Endothelial cell of umbilical vein (primary cell): Measurements from ENCODE around the gene CASP7.

ENCODE experiments used
- FOS ChIP-seq: IDR thresholded peaks from 2 replicates; pipeline ENCODE4 v1.6.1; 2011; ENCODE audit warnings: mild to moderate bottlenecking, low read length, moderate library complexity, borderline replicate concordance; ENCODE audit not compliant: insufficient read depth
- MYC ChIP-seq: IDR thresholded peaks from one replicate; pipeline ENCODE4 v1.6.1; 2011; ENCODE audit warnings: mild to moderate bottlenecking, low read depth, low read length
- POLR2A ChIP-seq: IDR thresholded peaks from 2 replicates; pipeline ENCODE4 v1.6.1; 2012; ENCODE audit warnings: low read depth, mild to moderate bottlenecking, control low read depth, low read length
- POLR2AphosphoS5 ChIP-seq: IDR thresholded peaks from 2 replicates; pipeline ENCODE4 v1.6.1; 2012; ENCODE audit warnings: low read depth, mild to moderate bottlenecking, control low read depth, low read length, moderate library complexity; ENCODE audit not compliant: insufficient read depth
- TF ChIP-seq, protein P1 (sequence below), 2 donors: IDR thresholded peaks; 1 replicate in 1 of 2; 2 replicates in 1 of 2; pipeline ENCODE4 v1.5.1; 2011; ENCODE audit warnings: low read length in 2 of 2, mild to moderate bottlenecking in 2 of 2, moderate library complexity in 2 of 2, control low read depth in 1 of 2, inconsistent platforms in 1 of 2, low read depth in 1 of 2; ENCODE audit not compliant: insufficient read depth in 1 of 2; ENCODE audit errors: extremely low read depth in 1 of 2

GRCh38 chr10:113656896-113657295 is 22.8 kb upstream of the CASP7 start:
- TF ChIP-seq, protein P1, sequence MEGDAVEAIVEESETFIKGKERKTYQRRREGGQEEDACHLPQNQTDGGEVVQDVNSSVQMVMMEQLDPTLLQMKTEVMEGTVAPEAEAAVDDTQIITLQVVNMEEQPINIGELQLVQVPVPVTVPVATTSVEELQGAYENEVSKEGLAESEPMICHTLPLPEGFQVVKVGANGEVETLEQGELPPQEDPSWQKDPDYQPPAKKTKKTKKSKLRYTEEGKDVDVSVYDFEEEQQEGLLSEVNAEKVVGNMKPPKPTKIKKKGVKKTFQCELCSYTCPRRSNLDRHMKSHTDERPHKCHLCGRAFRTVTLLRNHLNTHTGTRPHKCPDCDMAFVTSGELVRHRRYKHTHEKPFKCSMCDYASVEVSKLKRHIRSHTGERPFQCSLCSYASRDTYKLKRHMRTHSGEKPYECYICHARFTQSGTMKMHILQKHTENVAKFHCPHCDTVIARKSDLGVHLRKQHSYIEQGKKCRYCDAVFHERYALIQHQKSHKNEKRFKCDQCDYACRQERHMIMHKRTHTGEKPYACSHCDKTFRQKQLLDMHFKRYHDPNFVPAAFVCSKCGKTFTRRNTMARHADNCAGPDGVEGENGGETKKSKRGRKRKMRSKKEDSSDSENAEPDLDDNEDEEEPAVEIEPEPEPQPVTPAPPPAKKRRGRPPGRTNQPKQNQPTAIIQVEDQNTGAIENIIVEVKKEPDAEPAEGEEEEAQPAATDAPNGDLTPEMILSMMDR (IDR thresholded peaks at IDR 0.05; ENCODE audit: extremely low read depth in 1 of 2, insufficient read depth in 1 of 2, low read depth in 1 of 2, low read length in 2 of 2), result no peak
- TF ChIP-seq POLR2AphosphoS5 (no peak), POLR2A (no peak), MYC (no peak), FOS (no peak)
